ENCODE results near the gene SPDL1.
A peak's percentile ranks its signal among the peaks of the same experiment; 100 is the strongest.
"Not testable (repeated sequence)": the region's sequence is repeated elsewhere in the genome, so short reads cannot be mapped to it uniquely, and the experiment has no call there.

SPDL1 gene

DNA sequence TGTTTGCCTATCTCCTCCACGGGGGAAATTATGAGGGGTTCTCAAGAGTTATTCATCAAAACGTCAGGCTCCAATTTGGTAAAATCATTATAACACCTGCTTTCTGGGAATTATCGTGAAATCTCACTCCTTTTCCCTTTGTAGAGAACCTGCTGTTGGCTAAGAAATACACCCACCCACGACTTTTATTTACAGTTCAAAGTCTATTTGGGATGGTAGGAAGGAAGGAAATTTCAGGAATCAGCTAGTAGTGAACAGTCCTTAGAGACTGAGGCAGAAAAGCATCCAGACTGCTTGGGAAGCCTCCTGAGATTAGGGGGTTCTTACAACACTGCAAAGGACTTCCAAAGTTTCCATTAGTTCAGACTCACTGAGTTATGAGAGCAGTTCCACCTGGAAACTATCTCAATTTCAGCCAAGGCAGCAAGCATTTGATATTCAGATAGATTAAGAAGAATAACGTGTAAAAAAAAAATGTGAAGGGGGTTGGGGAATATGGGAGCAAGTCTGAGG is 9.4 kb upstream of the SPDL1 start:
- no peak for DNase-seq

DNA sequence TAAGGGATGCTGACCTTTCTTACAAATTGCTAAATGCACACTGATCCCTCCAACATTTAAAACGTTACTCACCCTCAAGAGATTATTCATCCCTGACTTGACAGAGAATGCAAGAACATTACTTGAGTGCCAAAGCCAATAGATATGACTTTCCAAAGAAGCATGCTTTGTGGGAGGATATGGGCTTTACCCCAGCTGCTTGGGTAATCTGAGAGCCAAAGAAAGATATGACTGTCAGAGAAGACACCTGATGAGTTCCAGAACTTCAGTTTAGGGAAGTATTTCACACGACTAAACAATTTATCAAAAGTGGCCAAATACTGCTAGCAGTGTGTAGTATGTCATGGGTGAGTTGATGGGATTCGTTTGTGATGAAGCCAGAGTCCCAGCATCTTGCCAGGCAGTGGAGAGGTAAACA is 7.4 kb upstream of the SPDL1 start:
- no peak for DNase-seq

DNA sequence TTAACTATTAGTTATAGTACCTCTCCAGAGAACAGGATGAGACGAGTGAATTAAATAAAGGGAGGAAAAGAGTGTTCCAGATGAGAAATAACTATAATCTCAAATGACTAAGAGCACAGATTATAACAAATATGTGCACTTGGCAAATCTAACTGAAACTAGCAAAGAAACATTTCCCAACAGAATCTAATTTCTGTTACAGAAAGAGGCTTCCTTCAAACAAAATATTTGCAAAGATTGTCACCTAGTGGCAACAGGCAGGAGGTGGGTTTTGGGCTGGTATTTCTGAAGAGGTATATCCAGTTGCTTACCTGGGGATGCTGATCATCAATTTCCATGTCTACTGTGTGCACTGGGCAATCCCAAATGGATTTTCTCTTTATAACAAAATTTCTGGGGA is 5.6 kb upstream of the SPDL1 start:
- no peak for DNase-seq

DNA sequence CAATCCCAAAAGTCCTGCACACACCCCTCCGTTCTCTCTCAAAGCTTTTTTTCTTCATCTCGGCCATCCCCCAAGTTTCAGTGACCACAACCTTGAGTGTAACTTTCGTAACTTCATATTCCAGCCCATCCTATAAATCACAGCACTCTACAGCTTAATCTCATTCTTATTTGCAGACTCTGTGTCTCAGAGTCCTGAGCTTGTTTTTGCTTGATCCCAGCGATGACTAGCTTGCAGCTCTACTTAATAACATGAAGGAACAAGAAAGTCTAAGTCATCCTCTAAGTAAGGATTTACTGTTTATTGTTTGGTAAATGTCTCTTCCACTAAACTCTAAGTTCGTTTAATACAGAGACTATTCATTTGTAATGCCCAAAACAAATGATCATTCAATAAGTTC is 2.6 kb upstream of the SPDL1 start:
- no peak for DNase-seq

DNA sequence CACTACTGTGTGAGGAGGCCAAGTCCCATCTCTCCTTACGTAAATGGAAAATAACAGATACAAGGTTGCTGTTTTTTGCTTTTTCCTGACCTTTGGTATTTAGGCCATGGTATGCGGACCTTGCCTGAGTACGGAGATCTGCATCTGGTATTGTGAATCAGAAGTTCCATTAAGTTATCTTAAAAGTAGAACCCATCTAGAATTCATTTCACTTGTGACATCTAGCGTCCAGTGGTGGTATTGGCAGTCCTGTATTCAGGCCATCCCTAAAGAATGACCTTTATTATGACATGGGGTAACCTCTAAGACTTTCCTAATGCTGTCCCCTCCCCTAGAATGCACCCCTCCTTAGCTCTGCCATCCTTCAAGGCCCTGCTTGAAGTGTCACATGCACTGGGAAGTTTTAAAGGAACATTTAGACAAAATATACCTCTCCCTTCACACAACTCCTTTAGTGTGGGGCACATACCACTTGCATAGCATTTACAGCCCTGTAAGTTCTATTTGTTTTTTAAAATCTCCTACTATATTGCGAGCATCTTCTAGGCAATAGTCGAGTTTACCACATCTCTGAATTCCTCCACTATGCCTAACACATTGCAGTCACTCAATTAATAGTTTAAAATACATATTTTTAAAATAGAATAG is 1.9 kb upstream of the SPDL1 start:
- peak; percentile 43 for DNase-seq

DNA sequence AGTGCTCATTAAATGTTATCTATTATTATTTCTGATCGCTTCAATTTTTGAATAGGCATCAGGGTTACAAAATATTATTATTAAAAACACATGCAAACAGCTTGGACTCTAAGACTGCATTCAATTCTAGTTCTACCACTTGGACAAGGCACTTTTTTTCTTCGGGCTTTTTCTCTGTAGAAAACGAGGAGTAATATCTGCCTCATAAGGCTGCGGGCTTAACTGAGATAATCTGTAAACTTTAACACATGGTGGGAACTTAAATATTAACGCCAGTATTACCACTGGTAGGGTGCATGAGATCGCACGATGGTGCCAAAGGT is 511 bp upstream of the SPDL1 start:
- no peak for DNase-seq

DNA sequence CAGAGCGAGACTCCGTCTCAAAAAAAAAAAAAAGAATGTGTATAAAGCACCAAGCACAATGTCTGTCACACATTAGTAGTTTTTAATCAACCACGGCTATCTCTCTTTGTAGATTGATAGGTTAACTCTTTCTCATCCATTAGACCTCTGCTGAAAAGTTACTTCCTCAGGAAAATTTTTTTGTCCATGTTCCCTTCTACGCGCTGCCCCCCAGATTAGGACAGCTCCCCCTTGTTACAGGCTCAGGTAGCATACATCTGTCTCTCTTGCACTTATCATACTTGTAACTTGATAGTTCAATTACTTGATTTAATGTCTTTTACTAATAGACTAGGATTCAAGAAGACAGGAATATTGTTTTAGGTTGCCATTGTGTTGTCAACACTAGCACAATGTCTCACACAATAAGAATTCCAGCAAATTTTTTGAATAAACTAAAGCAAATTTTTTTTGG is 1.5 kb downstream of the SPDL1 start:
- no peak for DNase-seq

DNA sequence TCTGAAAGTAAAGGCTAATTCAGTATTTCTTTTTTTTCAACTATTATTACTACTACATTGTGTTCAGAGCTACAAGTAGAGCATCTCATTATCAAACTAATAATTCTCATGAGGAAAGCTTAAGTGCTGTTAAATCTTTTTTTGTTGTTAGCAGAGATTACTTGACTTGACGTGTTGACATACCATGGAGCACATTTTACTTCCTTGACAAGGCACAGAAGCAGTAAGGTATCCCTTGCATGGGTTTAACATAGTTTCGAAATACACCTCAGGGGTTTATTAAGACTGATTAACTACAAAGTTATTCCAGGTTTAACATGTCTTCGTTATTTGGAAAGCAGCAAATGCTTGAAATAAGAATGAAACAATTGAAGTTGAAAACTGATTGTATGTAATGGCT is 7.0 kb downstream of the SPDL1 start:
- DNase-seq: no peak

DNA sequence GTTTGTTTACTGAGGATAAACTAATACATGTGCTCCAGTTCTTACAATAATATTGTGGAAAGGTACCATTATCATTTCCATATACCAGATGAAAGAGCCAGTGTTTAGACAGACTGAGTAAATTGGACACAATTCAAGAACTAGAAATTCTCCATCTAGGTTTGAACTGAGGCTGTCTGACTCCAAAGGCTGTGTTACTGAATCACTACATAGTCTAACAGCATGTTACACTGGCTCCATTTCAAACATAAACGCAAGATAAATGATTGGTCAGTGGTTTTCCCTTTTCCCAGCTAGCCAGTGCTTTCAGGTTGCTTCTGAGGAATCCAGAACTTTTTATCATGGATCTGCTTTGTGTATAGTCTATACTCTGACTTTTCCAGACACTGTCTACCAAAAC is 8.1 kb downstream of the SPDL1 start:
- DNase-seq: no peak

DNA sequence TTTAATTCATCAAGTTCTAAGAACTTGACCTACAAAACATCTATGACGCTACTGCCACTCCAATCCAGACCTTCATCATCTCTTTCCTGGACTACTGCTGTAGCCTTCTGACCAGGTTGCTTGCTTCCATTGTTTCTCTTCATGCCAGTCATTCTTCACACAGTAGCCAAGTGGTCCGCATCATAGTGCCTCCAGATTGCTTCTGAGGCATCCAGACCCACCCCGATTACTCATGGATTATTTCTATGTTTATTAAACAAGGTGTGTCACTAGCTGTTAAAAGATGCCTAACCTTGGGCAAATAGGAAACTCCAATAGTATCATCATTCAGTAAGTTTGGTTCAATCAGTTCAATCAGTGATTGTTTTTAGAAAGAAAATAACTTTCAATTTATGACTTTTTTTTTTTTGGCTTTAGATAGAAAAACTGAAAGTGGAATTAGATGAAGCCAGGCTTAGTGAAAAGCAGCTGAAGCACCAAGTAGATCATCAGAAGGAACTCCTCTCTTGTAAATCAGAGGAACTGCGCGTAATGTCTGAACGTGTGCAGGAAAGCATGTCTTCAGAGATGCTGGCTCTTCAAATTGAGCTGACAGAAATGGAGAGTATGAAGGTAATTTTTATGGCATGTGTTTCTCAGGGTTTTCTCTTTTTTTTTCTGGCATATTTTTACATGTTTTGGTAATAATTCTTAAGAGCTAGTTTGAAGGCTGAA is 9.5 kb downstream of the SPDL1 start:
- DNase-seq: no peak

DNA sequence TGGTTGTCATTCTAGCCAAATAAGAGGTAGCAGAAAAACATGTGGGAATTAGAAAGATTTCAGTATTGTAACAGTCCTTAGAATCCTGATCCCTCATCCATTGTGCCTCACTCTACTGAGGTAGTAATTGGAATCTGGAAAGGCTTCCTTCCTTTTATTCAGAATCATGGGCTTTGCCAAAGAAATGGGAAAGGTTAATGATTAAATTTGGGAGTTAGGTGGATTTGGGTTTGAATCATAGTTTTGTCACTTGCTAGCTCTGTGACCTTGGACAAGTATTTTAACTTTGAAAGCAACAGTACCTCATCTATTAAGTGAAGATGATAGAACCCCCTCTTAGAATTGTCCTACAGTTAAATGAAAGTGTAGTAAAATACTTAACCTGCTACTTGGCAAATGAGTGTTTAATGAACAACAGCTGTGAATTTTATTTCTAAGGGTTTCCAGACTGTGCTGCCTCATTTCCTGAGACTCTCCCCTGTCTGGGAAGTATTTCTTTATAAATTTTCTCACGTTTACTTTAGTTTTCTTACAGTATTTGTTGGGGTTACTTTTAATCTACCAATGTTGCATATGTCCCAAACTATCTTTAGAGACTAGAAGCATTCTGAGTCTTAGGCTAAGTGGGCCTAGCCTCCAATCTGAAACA is 11.7 kb downstream of the SPDL1 start:
- no peak for DNase-seq

DNA sequence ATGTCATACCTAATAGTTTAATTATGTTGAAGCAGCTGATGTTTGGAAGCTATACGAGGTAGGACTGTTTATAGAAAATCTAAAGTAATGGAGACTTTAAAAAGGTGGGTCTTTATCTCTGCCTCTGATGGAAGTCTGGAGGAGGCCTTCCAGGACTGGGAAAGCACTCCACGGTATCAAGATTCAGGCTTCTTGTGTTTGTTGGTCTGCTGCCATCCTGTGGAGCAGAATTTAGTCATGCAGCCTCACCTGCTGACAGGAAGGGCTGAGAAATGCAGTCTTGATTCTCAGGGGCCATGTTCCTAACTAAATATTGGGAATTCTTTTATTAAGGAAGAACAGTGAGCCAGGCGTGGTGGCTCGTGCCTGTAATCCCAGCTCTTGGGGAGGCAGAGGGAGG is 15.9 kb downstream of the SPDL1 start:
- DNase-seq: no peak

DNA sequence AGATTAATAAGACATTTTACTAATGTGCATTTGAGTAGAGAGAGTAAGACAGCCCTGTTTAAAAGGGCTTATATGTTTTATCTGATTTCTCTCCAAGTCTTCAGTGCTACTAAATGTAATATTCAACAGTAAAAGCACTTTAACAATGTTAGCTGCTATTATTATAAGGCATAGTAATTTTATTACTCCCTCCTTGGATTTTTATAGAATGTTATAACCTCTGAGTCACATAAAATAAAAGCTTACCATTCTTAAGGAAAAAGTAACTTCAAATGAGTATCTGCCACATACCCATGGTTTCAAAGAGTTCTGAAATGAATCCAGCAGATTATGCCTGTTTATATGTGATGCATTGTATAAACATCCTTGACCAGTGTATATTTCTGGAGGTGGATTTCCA is 19.0 kb downstream of the SPDL1 start:
- DNase-seq: no peak

DNA sequence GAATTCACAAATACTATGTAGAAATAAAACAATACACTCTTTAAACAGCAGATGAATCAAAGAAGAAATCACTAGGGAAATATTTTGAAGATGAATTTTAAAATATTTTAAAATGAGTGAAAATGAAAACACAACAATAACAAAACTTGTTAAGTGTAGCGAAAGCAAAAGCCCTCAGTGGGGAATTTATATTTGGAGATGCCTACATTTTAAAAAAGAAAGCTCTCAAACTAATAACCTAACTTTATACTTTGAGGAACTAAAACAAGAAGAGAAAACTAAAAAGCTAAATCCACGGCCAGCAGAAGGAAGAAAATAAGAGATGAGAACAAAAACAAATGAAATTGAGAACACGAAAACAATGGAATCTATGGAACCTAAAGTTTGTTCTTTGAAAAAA is 22.7 kb downstream of the SPDL1 start:
- DNase-seq: no peak

DNA sequence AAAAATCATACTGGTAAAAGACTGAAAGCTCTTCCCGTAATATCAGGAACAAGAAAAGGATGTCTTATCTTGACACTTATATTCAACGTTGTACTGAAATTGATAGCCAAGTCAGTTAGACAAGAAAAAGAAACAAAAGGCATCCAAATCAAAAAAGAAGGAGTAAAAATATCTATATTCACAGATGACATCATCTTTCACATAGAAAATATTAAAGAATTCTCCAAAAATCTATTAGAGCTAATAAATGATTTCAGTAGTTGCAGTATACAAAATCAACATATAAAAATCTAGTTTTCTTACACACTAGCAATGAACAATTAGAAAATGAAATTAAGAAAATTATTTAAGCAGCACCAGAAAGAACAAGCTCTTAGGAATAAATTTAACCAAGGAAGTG is 24.3 kb downstream of the SPDL1 start:
- DNase-seq: no peak

DNA sequence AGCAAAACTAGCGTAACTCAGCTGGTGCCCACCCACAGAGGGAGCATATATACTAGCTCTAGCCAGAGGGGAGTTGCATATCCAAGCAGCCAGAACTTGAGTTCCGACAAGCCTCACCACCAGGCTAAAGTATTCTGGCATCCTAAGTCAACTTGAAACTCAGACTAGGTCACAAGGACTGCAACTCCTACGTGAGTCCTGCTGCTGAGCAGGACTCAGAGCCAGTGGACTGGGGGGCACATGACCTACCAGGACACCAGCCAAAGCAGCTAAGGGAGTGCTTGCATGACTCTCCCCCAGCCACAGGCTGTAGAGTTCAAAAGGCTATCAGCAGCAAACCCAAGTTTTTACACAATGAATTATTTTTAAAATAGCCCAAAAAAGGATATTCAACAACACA is 26.1 kb downstream of the SPDL1 start:
- DNase-seq: no peak

DNA sequence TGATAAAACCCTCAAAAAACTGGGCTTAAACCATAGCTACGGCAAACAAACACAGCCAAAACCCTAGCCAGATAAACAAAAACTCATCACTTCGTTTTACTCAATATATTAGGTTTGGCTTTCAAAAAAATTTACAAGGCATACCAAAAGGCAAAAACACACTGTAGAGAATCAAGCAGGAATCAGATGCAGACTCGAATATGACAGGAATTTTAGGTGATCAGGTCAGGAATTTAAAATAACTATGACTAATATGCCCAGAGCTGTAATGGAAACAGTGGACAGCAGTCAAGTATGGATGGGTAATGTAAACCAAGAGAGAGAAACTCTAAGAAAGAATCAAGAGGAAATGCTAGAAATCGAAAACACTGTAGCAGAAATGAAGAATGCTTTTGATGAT is 27.0 kb downstream of the SPDL1 start:
- no peak for DNase-seq

DNA sequence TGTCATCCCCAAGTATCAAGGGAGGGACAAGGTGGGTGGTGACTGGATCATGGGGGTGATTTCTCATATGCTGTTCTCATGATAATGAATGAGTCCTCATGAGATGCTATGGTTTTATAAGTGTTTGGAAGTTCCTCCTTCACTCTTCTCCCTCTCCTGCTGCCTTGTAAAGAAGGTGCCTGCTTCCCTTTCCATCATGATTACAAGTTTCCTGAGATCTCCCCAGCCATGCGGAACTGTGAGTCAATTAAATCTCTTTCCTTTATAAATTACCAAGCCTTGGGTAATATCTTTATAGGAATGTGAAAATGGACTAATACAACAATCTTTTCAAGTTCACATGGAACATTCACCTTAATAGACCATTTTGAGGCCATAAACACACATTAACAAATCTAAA is 32.0 kb downstream of the SPDL1 start:
- DNase-seq: no peak

DNA sequence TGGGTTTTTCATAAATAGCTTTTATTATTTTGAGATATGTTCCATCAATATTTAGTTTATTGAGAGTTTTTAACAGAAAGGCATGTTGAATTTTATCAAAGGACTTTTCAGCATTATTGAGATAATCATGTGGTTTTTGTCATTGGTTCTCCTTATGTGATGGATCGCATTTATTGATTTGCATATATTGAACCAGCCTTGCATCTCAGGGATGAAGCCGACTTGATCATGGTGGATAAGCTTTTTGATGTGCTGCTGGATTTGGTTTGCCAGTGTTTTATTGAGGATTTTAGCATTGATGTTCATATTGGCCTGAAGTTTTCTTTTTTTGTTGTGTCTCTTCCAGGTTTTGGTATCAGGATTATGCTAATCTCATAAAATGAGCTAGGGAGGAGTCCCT is 40.7 kb downstream of the SPDL1 start:
- not testable (repeated sequence) for DNase-seq

DNA sequence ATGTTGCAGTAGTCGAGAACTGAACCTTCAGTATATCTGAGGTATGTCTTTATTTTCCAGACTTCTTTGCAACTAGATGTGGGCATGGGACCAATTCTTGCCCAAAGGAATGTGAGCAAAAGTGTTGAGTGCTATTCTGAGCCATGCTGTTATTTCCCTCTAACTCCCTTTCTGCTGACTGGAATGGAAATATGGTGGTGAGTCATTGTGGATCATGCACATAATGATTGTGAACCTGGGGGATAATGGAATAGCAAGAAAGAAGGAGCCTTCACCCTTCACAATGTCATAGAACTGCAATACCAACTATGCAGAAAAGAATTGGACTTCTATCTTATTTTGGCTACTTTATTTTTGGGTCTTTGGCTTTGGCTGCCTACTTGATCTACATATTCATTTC is 43.2 kb downstream of the SPDL1 start:
- no peak for DNase-seq

DNA sequence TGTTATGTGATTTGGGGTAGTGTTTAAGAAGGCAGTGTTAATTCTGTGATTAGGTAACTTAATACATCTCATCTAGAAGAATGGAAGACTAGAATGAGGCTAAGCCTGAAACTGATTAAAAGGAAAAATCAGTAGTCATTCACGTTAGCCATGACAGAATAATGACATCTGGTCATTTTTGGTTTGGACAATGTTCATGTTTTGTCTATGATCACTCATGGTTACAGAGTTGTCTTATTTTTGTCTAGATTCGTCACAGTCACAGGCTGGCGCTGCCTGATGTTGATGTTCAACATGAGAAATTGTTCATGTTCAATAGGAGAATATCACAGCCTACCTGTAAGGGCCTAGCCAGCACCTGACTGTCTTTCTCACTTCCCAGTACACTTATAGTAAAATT is 44.0 kb downstream of the SPDL1 start:
- no peak for DNase-seq

DNA sequence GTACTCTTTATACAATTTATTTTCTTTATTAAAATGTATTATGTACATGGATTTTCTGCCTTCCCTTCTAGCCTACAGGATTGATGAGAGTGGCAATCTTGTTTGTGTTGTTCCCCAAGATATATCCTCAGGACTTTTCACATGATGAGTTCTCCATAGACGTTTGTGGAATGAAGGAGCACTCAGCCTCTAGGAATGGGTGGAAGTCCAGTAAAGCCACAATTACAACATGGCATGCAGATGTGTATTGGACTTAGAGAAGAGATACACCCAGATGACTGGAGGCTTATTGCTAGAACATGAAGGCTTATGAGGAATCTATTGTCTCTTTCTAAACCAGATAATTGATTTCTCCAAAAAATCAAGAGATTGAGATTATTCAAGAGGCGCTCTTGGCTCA is 45.3 kb downstream of the SPDL1 start:
- no peak for DNase-seq

DNA sequence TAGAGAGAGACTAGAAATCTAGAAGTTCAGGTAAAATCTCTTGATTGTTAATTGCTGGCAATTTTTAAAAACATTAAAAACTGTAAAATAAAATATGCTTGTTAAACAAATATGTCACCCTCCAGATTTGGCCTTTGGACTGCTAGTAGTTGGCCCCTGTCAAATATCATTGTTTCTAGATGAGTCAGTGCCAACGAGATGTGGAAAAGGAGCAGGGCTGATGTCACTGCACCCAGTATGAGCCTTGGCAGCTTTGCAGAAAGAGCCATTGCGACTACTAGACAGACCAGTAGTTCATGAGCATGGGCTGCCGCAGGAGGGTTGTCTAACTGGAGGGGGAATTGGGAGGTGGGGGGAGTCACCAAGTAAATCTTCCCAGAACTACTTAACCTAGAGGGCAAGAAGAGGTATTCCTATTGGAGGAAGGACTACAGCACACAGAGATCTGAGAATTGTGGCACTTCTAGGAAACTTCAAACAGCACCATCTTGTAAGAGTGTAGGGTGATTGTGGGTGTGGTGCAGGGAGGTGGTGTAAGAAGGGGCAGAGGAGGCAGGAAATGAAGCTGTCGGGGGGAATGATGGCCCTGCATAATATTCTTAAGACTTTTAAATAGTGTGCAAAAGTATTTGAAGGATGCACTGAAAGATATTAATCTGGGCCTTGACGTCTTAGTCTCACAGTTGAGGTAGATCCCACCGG is 46.4 kb downstream of the SPDL1 start:
- no peak for DNase-seq

DNA sequence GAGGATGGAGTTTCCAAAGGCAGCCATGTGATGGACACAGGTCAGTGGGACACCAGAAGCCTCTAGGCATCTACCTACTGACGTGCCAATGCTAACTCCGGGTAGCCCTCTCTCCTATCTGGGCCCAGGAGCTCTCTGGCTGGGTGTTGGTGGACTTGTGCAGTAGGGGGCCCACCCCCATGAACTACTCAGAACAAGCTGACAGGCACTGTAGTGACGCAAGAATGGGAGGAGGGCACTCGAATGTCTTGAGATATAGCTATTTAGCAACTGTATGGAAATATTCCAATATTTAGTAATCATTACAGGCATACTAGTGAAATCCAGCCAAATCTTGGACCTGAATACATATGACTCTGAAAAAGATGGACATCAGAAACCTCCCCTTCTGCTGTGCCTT is 47.8 kb downstream of the SPDL1 start:
- DNase-seq: no peak
